ENCODE results near the gene PTTG1. TPM values are rescaled to one million over a fixed set of nuclear protein-coding genes. Genes with fewer than 3 reads are reported as not detected.

PTTG1 gene
- total and polyA plus RNA-seq, 12 donors = 2.2 to 56.3 (median 6.0) TPM

DNA sequence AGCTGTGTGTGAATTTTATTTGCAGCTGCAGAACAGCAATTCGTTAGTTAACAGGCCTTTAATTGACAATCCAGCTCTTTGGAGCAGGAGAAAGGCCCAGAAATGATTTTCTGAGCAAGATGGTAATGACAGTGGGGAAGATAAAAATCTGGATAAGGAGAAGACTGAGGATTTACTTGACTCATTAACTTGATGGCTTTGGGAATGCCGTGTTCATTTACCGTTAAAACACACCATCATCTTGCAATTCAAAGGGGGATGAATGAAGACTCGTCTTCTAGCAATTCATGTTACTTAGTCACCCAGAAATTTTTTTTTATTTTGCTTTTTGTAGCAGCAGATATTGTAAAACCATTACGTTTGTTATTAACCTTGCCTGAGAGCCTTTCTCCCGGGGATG is 52.0 kb downstream of the PTTG1 start:
- TF ChIP-seq POLR2A (IDR thresholded peaks at IDR 0.05) = no peak
- no peak for TF ChIP-seq CTCF (IDR thresholded peaks at IDR 0.05)
- 82 to 90% (median 89%) methylated on average over 6 of the region's 6 CpGs for WGBS, 4 donors
- Histone ChIP-seq H3K4me3 (no peak overlapping the region), H3K27me3 (no peaks in the 10 kb centered on the region), H3K4me1 (replicated peaks in 1 of 2) (peaks cover 0 to 5% of the 10 kb centered on the region in 2 donors), H3K9me3 (replicated peaks in 1 of 3) (no peaks in the 10 kb centered on the region), H3K36me3 (replicated peaks in 1 of 2) (no peaks in the 10 kb centered on the region), H3K27ac (no peak overlapping the region)
- DNase-seq = no peak
- intact Hi-C loops (cut with DNase I) = no loop called here

- Histone ChIP-seq H3K4me1 (replicated peaks in 1 of 2) (peaks cover 0 to 5% of the 10 kb centered on the region in 2 donors), H3K4me3 (no peak overlapping the region), H3K9me3 (replicated peaks in 1 of 3) (no peaks in the 10 kb centered on the region), H3K36me3 (replicated peaks in 1 of 2) (no peaks in the 10 kb centered on the region), H3K27ac (no peak overlapping the region), H3K27me3 (no peaks in the 10 kb centered on the region)
- intact Hi-C loops (cut with DNase I) = no loop called here
- 84 to 98% (median 92%) methylated on average over 1 of the region's 1 CpG for WGBS, 4 donors
- no peak for DNase-seq
- TF ChIP-seq POLR2A (IDR thresholded peaks at IDR 0.05) = no peak
- no peak for TF ChIP-seq CTCF (IDR thresholded peaks at IDR 0.05)
These were observed 52.4 kb downstream of the PTTG1 start for GRCh38 chr5:160474084-160474483.

- H3K9me3 ChIP-seq (replicated peaks in 1 of 3) = no peaks in the 10 kb centered on the region
- intact Hi-C loops (cut with DNase I) = no loop called here
- no peaks in the 10 kb centered on the region for H3K27me3 ChIP-seq
- WGBS, 4 donors = 65 to 73% (median 69%) methylated on average over 7 of the region's 7 CpGs
- TF ChIP-seq POLR2A (IDR thresholded peaks at IDR 0.05) = no peak
- TF ChIP-seq CTCF (IDR thresholded peaks at IDR 0.05) = no peak
- H3K4me1 ChIP-seq (replicated peaks in 1 of 2) = peaks cover 0 to 5% of the 10 kb centered on the region in 2 donors
- no peak for DNase-seq
- no peaks in the 10 kb centered on the region for H3K36me3 ChIP-seq (replicated peaks in 1 of 2)
- H3K4me3 ChIP-seq = no peak overlapping the region
- H3K27ac ChIP-seq = no peak overlapping the region
These were observed 54.3 kb downstream of the PTTG1 start for GRCh38 chr5:160475864-160476438.

- no peak for DNase-seq
- Histone ChIP-seq H3K36me3 (replicated peaks in 1 of 2) (no peaks in the 10 kb centered on the region), H3K9me3 (replicated peaks in 1 of 3) (no peaks in the 10 kb centered on the region), H3K4me3 (no peak overlapping the region), H3K27ac (no peak overlapping the region), H3K27me3 (no peaks in the 10 kb centered on the region), H3K4me1 (replicated peaks in 1 of 2) (no peaks in the 10 kb centered on the region)
- intact Hi-C loops (cut with DNase I) = no loop called here
- WGBS, 4 donors = 74 to 81% (median 76%) methylated on average over 6 of the region's 6 CpGs
- TF ChIP-seq CTCF (IDR thresholded peaks at IDR 0.05) (no peak), POLR2A (IDR thresholded peaks at IDR 0.05) (no peak)
These were observed 55.8 kb downstream of the PTTG1 start for GRCh38 chr5:160477266-160477970.
